HG03066 (cell line): ENCODE results near the gene SHISAL2A.

Experiments
- ATAC-seq: cut with Tn5 transposase; IDR thresholded peaks from one replicate; pipeline ENCODE4 v1.9.1; 2021; ENCODE audit warnings: low read depth; ENCODE audit not compliant: unreplicated experiment

Gene SHISAL2A

DNA sequence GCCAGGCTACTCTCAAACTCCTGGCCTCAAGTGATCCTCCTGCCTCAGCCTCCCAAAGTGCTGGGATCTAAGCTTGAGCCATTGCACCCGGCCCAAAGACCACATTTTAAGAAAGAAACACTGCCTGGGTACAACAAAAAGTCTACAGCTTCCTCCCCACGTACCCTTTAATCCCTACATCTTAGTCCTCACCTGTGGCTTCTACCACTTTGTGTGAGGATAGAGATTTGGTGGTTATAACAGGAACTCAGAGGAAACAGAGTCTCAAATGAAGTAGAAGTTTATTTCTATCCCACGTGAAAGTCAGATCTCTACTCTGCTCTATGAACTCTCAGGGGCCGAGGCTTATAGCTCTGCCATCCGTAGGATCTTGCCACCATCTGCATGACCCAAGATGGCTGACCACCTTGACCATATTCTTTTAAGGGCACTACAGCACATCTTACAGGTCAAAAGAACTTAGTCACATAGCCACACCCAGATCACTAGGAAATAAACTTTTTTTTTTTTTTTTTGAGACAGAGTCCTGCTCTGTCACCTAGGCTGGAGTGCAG lies 17.4 kb upstream of the SHISAL2A start:
- ATAC-seq = no peak

DNA sequence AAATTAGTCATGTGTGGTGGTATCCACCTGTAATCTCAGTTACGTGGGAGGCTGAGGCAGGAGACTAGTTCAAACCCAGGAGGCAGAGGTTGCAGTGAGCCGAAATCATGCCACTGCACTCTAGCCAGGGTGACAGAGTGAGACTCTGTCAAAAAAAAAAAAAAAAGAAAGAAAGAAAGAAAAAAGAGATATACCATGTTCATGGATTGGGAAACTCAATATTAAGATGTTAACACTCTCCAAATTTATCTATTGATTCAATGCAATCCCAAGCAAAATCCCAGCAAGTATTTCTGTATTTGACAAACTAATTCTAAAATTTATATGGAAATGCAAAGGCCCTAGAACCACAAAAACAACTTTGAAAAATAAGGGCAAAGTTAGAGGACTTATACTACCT lies 11.0 kb upstream of the SHISAL2A start:
- no peak for ATAC-seq

DNA sequence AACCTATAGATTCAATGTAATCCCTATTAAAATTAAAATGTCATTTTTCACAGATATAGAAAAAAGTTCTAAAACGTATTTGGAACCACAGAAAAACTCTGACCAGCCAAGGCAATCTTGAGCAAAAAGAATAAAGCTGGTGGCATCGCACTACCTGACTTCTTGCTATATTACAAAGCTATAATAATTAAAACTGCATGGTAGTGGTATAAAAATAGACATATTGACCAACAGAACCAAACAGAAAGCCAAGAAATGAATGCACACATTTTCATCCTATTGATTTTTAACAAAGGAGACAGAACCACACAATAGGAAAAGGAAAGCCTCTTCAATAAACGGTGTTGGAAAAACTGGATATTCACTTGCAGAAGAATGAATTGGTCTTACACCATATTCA lies 9.2 kb upstream of the SHISAL2A start:
- no peak for ATAC-seq

DNA sequence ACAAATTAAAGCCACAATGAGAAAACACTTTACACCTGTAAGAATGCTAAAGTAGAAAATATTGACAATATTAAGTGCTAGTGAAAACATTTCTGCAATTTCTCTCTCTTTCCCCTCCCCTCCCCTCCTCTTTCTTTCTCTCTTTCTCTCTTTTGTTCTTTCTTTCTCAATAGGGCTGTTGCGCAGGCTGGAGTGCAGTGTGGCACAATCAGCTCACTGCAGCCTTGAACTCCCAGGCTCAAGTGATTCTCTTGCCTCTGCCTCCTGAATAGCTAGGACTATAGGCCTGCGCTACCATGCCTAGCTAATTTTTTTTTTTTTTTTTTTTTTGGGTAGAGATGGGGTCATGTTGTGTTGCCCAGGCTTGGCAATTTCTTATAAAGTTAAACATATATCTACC lies 5.9 kb upstream of the SHISAL2A start:
- no peak for ATAC-seq

DNA sequence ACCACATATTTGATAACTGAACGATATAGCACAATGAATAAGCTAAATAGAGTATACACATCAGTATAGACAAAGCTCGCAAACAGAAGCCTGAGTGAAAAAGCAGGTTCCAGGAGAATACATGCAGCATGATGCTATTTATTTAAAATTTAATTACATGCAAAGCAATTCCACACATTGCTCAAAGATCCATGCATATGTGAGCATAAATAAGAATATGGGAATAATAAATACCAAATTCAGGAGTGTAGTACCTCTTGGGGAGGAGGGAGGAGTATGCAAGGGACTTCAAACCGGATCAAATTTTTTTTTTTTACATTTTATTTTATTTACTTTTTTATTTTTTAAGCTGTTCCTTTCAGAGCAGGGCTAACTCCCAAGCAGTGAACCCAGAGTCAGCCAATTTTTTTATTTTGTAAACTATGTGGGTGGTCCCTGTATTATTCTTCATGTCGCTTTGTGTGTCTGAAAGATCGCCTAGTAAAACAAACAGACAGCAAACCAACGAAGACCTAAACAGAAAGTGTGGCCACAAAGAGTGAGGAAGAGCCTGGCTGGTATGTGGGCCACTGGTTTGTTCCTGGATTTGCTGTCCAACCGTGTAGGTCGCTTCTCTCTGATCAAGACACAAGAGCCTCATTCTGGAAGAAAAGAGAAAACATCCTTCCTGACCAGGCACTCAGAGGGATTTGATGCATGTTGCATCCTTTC lies 4.2 kb upstream of the SHISAL2A start:
- no peak for ATAC-seq

DNA sequence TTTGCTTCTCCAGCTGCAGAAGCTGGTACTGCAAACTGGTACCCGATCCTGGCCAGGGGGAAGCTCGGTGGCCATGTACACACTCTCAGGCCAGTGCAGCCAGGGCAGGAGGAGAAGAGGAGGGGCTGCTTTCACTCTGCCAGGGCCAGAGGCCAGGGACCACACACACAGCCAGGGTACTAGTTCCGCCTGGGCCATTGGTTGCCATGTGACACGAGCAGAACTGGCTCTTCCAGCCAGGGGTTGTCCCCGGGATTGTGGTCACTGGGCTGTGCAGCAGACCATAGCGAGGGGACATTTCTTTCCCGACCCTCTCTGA lies 3.7 kb upstream of the SHISAL2A start:
- no peak for ATAC-seq

DNA sequence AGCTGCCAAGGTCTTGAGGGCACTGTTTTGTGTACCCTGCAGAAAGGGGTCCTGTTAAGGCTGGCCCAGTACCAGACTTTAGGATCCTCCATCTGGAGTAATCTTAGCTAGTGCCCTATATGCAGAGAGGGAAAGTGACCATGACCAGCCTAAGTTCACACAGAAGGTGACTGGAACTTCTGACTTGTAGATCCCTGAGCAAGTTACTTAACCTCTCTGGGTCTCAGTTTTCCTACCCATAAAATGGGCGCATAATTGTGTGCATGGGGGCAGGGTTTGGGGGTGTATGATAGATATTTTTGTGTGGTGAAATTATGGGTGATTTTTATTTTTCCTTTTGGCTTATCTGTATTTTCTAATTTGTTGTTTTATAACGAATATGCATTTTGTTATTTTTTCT lies 3.3 kb upstream of the SHISAL2A start:
- no peak for ATAC-seq

DNA sequence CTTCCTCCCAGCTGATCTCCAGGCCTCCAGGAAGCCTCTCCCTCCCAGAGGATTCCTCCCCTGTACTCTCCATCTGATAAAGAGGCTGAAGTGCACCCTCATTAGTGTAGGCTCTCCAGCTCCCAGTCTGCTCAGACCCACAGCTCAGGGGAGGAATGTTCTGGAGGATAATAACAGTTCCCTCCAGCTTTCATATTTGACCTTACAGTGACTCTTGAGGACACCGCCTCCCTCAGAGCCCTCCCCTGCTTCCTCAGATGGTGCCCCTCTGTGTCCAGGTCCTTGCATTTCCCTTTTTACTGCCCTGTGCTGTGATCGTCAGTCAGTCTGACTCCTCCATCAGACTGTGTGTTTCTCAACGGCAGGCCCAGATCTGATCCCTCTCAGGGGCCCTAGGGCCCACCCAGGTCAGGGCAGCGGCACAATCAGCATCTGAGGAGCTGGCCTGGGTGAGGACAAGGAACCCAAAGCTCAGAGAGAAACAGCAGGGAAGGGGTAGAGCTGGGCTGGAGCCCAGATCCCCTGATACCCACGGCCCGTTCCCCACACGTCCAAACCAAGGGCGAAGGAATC lies 1.1 kb upstream of the SHISAL2A start:
- no peak for ATAC-seq

DNA sequence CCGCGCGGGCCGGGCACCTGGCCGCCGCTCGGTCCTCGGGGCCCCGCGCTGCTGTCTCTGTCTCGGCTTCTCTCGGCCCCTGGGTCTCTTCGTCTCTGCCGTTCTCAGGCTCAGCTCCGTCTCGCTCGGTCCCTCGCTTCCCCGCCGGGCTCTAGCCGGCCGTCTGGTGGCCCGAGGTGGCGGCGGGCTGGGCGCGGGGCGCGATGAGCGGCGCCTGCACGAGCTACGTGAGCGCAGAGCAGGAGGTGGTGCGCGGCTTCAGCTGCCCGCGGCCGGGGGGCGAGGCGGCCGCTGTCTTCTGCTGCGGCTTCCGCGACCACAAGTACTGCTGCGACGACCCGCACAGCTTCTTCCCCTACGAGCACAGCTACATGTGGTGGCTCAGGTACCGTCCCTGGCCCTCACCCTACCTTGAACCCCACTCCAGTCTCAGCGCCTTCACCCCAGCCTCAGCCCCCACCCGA lies 355 bp downstream of the SHISAL2A start:
- no peak for ATAC-seq

DNA sequence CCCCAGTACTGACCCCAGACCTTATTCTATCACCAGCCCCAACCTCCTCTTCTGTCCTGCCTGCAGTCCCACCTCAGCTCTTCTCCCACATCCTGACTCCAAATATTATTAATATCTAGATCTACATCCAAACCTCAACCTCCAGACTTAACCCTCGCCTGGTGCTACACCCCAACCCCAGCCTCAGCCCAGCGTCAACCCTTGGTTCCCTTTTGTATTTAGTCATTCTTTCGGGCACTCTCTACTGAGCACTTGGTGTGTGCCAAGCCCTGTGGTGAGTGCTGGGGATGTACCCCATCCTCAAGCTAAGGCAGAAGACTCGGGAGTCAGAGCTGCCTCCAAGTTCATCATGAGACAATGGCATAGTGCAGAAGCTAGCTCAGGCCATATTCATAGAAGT lies 1.1 kb downstream of the SHISAL2A start:
- ATAC-seq = no peak

DNA sequence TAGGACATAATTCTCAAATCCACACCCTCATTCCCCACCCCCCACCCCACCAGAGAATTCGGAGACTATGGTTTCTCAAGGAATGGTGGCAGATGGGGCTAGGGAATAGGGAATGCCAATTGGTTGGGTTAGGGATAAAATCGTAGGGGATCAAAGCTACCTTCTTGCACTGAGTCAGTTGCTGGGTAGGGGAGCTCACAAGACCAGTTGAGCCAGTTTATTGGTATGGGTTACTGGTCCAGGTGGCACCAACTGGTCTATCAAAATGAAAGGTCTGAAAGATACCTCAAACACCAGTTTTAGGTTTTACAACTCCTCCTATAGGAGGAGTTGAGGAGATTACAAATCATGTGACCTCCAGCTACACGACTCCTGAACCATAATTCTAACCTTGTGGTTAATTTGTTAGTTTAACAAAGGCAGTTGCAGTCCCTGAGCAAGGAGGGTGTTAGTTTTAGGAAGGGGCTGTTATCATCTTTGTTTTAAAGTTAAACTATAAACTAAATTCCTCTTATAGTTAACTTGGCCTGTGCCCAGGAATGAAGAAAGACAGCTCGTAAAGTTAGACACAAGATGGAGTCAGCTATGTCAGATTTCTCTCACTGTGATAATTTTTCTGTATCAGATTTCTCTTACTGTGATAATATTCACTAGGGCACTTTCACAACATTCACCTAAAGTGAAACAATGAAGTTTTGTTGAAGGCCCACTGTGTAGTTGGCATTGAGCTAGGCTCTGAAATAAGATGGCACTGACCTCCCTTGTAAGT lies 2.5 kb downstream of the SHISAL2A start:
- no peak for ATAC-seq

DNA sequence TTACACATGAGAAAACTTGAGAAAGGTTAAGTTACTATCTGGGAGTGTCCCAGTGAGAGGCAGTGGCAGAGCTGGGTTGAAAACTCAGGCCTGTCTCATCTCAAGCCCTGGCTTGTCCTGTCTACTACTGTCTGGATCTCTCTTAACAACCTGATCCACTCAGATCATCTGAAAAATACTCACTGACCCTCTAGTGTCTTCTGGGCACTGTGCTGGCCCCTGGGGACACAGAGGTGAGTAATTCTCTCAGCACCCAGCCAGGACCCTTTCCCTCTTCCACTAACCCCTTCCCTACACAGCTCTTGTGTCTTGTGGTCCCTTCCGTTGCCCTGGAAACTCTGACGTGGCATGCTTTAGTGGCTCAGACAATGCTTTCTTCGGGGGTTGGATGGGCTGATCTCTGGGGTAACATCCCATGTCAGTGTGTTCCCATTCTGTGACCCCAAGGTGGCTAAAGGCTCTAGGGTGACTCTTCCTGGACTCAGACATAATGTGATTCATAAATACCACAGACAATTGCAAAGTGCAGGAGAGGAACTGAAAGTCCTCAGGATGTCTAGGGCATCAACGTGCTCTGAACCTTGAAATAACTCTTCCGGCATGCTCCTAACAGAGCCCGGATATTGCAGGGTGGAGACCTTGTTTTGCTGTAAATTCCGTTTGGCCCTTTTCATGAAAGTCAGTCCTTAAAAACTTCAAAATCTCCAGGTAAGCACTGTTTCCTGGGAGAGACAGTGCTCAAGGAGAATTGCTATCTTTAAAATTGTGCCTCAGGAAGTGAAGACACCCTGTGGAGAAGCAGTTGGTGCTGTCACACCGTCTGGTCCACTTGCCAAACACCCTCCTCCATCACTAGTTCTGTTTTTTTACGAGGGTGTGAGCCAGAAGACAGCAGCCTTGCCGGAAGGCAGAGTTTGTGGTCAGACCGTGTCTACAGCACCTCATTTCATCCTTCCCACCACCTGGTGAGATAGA lies 4.0 kb downstream of the SHISAL2A start:
- peak; percentile 70 for ATAC-seq

DNA sequence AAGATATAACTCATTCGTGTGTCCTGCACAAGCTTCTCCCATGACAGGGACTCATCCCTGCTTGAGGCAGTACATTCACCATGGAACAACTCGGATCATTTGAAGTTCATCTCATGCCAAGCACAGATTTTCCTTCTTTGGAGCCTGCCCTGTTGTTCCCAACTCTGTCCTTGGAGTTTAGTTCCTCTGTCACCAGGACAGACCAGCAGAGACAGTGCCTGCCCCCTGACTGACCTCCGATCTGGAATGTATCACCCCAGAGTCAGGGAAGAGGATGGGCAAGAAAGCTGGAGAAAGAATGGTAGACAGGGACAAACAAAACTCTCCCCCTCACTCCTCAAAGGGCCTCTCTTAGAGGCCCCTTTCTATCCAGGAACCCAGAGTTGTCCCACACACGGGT lies 5.0 kb downstream of the SHISAL2A start:
- ATAC-seq = no peak

DNA sequence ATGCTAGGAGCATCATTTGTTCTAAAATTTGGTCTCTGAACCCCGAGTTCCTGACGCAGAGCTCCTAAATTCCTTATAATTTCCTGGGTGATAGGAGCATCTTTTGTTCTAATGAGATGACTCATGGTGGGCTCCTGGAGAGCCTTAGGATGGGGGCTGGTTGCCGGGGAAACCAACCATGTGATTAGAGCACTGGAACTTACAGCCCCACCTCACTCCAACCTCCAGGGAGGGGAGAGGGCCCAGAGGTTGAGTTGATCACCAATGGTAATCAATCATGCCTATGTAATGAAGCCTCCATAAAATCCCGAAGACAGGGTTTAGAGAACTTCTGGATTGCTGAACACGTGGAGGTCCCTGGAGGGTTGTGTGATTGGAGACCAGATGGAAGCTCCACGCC lies 7.7 kb downstream of the SHISAL2A start:
- no peak for ATAC-seq

DNA sequence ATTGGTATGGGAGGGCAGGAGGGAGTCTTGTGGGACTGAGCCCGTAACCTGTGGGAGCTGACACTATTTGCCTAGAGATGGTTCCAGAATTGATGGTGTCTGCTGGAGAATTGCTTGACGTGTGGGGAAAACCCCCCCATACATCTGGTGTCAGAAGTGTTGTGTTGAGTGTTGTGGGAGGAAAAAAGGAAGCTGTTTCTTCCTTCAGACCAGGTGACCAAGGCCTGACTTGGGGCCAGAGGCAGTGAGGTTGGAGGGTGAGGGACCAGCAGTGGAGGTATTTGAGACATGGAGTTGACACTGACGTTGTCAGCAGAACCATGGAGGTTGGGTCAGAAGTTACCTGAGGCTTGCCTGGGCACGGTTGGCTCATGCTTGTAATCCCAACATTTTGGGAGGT lies 8.3 kb downstream of the SHISAL2A start:
- ATAC-seq = no peak

DNA sequence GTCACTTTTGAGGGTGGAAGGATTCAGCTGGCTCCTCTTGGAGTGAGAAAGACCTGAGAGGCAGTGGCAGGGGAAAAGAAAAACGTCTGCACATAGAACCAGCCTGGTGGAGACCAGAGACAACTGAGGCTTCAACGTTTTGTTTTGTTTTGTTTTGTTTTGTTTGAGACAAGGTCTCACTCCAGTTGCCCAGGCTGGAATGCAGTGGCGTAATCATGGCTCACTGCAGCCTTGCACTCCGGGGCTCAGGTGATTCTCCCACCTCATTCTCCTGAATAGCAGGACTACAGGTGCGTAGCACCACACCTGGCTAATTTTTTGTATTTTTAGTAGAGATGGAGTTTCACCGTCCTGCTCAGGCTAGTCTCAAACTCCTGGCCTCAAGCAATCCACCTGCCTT lies 12.3 kb downstream of the SHISAL2A start:
- no peak for ATAC-seq

DNA sequence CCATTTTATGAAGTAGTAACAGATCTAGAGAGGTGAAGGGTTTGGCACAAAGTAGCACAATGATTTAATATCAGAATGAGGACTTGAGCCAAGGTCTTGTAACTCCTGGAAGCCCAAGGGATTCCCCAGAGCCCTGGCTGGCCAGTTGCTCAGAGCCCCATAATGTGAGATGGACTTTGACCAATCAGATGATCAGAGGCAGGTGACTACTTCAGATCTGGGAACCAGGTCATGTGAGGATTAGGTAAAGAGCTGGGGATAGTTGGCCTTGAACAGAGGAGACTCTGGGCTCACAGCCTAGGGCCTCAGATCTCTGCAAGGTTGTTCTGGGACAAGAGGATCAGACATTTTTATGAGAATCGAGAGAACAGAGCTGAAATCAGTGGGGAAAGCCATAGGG lies 18.9 kb downstream of the SHISAL2A start:
- ATAC-seq = no peak

DNA sequence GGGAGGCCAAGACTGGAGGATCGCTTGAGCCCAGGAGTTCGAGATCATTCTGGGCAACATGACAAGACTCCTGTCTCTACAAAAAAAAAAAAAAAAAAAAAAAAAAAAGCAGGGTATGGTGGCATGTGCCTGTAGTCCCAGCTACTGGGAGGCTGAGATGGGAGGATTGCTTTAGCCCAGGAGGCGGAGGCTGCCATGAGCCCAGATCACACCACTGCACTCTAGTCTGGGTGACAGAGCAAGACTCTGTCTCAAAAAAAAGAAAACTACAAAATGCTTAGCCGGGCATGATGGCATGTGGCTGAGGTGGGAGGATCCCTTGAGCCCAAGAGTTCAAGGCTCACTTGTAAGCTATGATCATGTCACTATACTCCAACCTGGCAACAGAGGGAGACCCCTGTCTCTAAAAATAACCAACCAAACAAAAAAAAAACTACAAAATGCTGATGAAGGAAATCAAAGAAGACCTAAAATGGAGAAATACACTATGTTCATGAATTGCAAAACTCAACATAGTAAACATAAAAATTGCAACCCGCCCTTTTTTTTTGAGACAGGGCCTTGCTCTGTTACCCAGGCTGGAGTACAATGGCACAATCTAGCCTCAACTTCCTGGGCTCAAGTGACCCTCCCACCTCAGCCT lies 20.4 kb downstream of the SHISAL2A start:
- no peak for ATAC-seq

DNA sequence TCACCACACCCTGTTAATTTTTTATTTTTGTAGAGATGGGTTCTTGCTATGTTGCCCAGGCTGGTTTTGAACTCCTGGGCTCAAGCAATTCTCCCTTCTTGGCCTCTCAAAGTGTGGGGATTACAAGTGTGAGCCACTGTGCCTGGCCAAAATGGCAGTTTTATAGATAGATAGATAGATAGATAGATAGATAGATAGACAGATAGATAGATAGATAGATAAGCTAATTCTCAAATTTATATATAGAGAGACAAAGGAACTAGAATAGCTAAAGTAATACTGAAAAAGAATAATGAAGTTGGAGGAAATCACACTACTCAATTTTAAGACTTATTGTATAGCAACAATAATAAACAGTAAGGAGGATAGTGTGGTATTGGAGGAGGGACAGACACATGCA lies 21.1 kb downstream of the SHISAL2A start:
- ATAC-seq = no peak

DNA sequence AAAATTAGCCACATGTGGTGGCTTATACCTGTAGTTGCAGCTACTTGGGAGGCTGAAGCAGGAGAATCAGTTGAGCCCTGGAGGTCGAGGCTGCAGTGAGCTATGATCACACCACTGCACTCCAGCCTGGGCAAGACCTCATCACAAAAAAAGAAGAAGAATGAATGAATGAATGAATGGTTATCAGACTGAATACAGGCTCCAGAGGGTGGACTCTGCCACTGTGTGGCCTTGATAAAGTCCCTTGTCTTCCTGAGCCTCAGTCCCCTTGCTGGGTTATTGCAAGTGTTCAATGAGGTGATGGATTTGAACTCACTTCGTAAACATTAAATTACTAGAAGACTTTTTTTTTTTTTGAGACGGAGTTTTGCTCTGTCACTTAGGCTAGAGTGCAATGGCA lies 24.7 kb downstream of the SHISAL2A start:
- no peak for ATAC-seq
